IMR-90 (cell line): ENCODE measurements around the gene KLHL29. TPM values are rescaled to one million over a fixed set of nuclear protein-coding genes. Genes with fewer than 3 reads are reported as not detected.

Experiments
- ATAC-seq: fragments of 200-7000 bp; cut with Tn5 transposase; 2 replicates; pipeline ENCODE4 v1.9.1; 2020; ENCODE audit warnings: low read depth, mild to moderate bottlenecking, moderate library complexity
- BruUV-seq: library from RNA; stranded (reverse); fragments of 400-500 nt; replicated peaks from 2 replicates; lab custom pipeline; 2021; lab: Mats Ljungman, UMichigan
- CTCF ChIA-PET: fragments of 300-600 bp; formaldehyde crosslinking; extraction: SDS; loops from one replicate; lab custom pipeline; 2021; ENCODE audit warnings: antibody characterized with exemption; lab: Yijun Ruan, JAX
- POLR2A ChIA-PET: fragments of 300-600 bp; sonication (Branson Sonifier 250); formaldehyde crosslinking; loops from one replicate; lab custom pipeline; 2022; ENCODE audit warnings: antibody characterized with exemption; ENCODE audit not compliant: unreplicated experiment; lab: Charles Lee
- DNase-seq: peaks from one replicate; pipeline ENCODE4 v3.0.0; 2013
- H2AFZ ChIP-seq: replicated peaks from 2 replicates; pipeline ENCODE3; 2013; ENCODE audit warnings: low read length, mild to moderate bottlenecking; ENCODE audit not compliant: poor library complexity
- H2AK5ac ChIP-seq: 2 replicates; pipeline ENCODE4 v1.6.1; 2013; ENCODE audit warnings: low read depth, low read length, inconsistent platforms
- H2AK9ac ChIP-seq: replicated peaks from 2 replicates; pipeline ENCODE3; 2013; ENCODE audit warnings: mild to moderate bottlenecking, low read depth, low read length, moderate library complexity; ENCODE audit not compliant: poor library complexity
- H2BK120ac ChIP-seq: 2 replicates; pipeline ENCODE4 v1.6.1; 2013; ENCODE audit warnings: low read depth, low read length, inconsistent platforms
- H2BK15ac ChIP-seq: 3 replicates; pipeline ENCODE4 v1.6.1; 2013; ENCODE audit warnings: low read depth, low read length, inconsistent platforms
- H2BK20ac ChIP-seq: 2 replicates; pipeline ENCODE4 v1.6.1; 2013; ENCODE audit warnings: low read depth, mild to moderate bottlenecking, inconsistent platforms, low read length, moderate library complexity
- H2BK5ac ChIP-seq: 2 replicates; pipeline ENCODE4 v1.6.1; 2013; ENCODE audit warnings: mild to moderate bottlenecking, low read depth, low read length, inconsistent platforms; ENCODE audit not compliant: poor library complexity, severe bottlenecking
- H3K14ac ChIP-seq: replicated peaks from 2 replicates; pipeline ENCODE4 v1.6.1; 2013; ENCODE audit warnings: low read depth, low read length, inconsistent platforms
- H3K18ac ChIP-seq: 2 replicates; pipeline ENCODE4 v1.6.1; 2013; ENCODE audit warnings: low read depth, low read length, control low read depth
- H3K23ac ChIP-seq: 2 replicates; pipeline ENCODE4 v1.6.1; 2013; ENCODE audit warnings: low read depth, low read length, inconsistent platforms
- H3K27ac ChIP-seq: 2 replicates; pipeline ENCODE4 v1.5.1; 2013; ENCODE audit warnings: mild to moderate bottlenecking, control low read depth, low read length; ENCODE audit not compliant: insufficient read depth
- H3K27me3 ChIP-seq: 2 replicates; pipeline ENCODE4 v1.6.1; 2013; ENCODE audit warnings: low read length; ENCODE audit not compliant: control insufficient read depth, insufficient read depth
- H3K36me3 ChIP-seq: 2 replicates; pipeline ENCODE4 v1.6.1; 2013; ENCODE audit warnings: low read length, mixed read lengths; ENCODE audit not compliant: control insufficient read depth, insufficient read depth
- H3K4ac ChIP-seq: 2 replicates; pipeline ENCODE4 v1.6.1; 2013; ENCODE audit warnings: low read depth, low read length, inconsistent platforms
- H3K4me1 ChIP-seq: 2 replicates; pipeline ENCODE4 v1.6.1; 2013; ENCODE audit warnings: low read length, mixed read lengths; ENCODE audit not compliant: control insufficient read depth, insufficient read depth
- H3K4me2 ChIP-seq: 2 replicates; pipeline ENCODE4 v1.6.1; 2013; ENCODE audit warnings: low read depth, mild to moderate bottlenecking, control low read depth, low read length, moderate library complexity
- H3K4me3 ChIP-seq: 2 replicates; pipeline ENCODE4 v1.5.1; 2013; ENCODE audit warnings: low read depth, mild to moderate bottlenecking, control low read depth, low read length, moderate library complexity; ENCODE audit not compliant: insufficient read depth
- H3K56ac ChIP-seq: 2 replicates; pipeline ENCODE4 v1.6.1; 2013; ENCODE audit warnings: low read length, inconsistent platforms; ENCODE audit not compliant: insufficient read depth; ENCODE audit errors: extremely low read depth
- H3K79me1 ChIP-seq, 2 experiments: 2 replicates each; pipeline ENCODE4 v1.6.1; 2013; ENCODE audit warnings: low read length in 2 of 2, inconsistent platforms in 1 of 2, low read depth in 1 of 2
- H3K9ac ChIP-seq: 2 replicates; pipeline ENCODE4 v1.6.1; 2013; ENCODE audit warnings: low read depth, low read length, control low read depth
- H3K9me1 ChIP-seq: 2 replicates; pipeline ENCODE4 v1.6.1; 2013; ENCODE audit warnings: low read length, inconsistent platforms; ENCODE audit not compliant: insufficient read depth
- H3K9me3 ChIP-seq: 2 replicates; pipeline ENCODE4 v1.6.1; 2013; ENCODE audit warnings: low read length; ENCODE audit not compliant: control insufficient read depth, insufficient read depth
- H4K20me1 ChIP-seq: 2 replicates; pipeline ENCODE4 v1.6.1; 2013; ENCODE audit warnings: low read length, inconsistent platforms; ENCODE audit not compliant: insufficient read depth
- H4K5ac ChIP-seq: 2 replicates; pipeline ENCODE4 v1.6.1; 2013; ENCODE audit warnings: mild to moderate bottlenecking, low read depth, low read length, control low read depth
- H4K8ac ChIP-seq, 2 experiments: 2 replicates each; pipeline ENCODE4 v1.6.1; 2013; ENCODE audit warnings: low read depth in 2 of 2, low read length in 2 of 2, control low read depth in 1 of 2, inconsistent platforms in 1 of 2
- H4K91ac ChIP-seq: 2 replicates; pipeline ENCODE4 v1.6.1; 2013; ENCODE audit warnings: low read depth, low read length, inconsistent platforms; ENCODE audit not compliant: insufficient read depth
- BHLHE40 ChIP-seq: fragments of 150-350 bp; IDR thresholded peaks from 2 replicates; pipeline ENCODE4 v1.6.1; 2016; ENCODE audit warnings: mild to moderate bottlenecking, low read depth, low read length
- CEBPB ChIP-seq: IDR thresholded peaks from 2 replicates; pipeline ENCODE4 v1.6.1; 2012; ENCODE audit warnings: low read depth, low read length, improper control_type of control experiment
- CHD1 ChIP-seq: IDR thresholded peaks from 2 replicates; pipeline ENCODE4 v1.6.1; 2012; ENCODE audit warnings: low read depth, low read length, improper control_type of control experiment
- ELK1 ChIP-seq: fragments of 150-350 bp; IDR thresholded peaks from 2 replicates; pipeline ENCODE4 v1.6.1; 2016; ENCODE audit warnings: low read depth, mild to moderate bottlenecking, low read length, moderate library complexity, borderline replicate concordance
- FOS ChIP-seq: fragments of 150-350 bp; IDR thresholded peaks from 2 replicates; pipeline ENCODE4 v1.6.1; 2016; ENCODE audit warnings: low read depth, low read length
- MAFK ChIP-seq: IDR thresholded peaks from 2 replicates; pipeline ENCODE4 v1.6.1; 2012; ENCODE audit warnings: low read depth, low read length, improper control_type of control experiment
- MAZ ChIP-seq: IDR thresholded peaks from 2 replicates; pipeline ENCODE4 v1.6.1; 2012; ENCODE audit warnings: low read depth, mild to moderate bottlenecking, low read length, improper control_type of control experiment, moderate library complexity, borderline replicate concordance
- MXI1 ChIP-seq: IDR thresholded peaks from 2 replicates; pipeline ENCODE4 v1.6.1; 2012; ENCODE audit warnings: low read depth, mild to moderate bottlenecking, low read length, moderate library complexity, borderline replicate concordance
- NFE2L2 ChIP-seq: fragments of 150-350 bp; IDR thresholded peaks from 2 replicates; pipeline ENCODE4 v1.6.1; 2016; ENCODE audit warnings: low read depth, mild to moderate bottlenecking, low read length
- POLR2A ChIP-seq: IDR thresholded peaks from 2 replicates; pipeline ENCODE4 v1.6.1; 2012; ENCODE audit warnings: mild to moderate bottlenecking, low read depth, low read length
- RAD21 ChIP-seq: IDR thresholded peaks from 2 replicates; pipeline ENCODE4 v1.6.1; 2012; ENCODE audit warnings: low read length, improper control_type of control experiment
- RCOR1 ChIP-seq: IDR thresholded peaks from 2 replicates; pipeline ENCODE4 v1.6.1; 2012; ENCODE audit warnings: mild to moderate bottlenecking, low read length, improper control_type of control experiment; ENCODE audit not compliant: insufficient replicate concordance
- RFX5 ChIP-seq: IDR thresholded peaks from 2 replicates; pipeline ENCODE4 v1.8.0; 2012; ENCODE audit warnings: low read depth, mild to moderate bottlenecking, low read length, moderate library complexity
- SMC3 ChIP-seq: fragments of 150-350 bp; IDR thresholded peaks from 2 replicates; pipeline ENCODE4 v1.6.1; 2016; ENCODE audit warnings: low read depth, mild to moderate bottlenecking, antibody characterized with exemption, low read length, moderate library complexity
- WGBS, 2 experiments: methylation state at CpG; one replicate each; pipeline versions ENCODE4 v1.1.5 to v1.1.7; 2013; ENCODE audit warnings: missing lambda C conversion rate in 2 of 2; ENCODE audit not compliant: insufficient read length in 1 of 2; ENCODE audit errors: extremely low coverage in 2 of 2; 5-methylcytosine and 5-hydroxymethylcytosine counted together
- dilution Hi-C: fragments of 300-500 bp; cut with HindIII; formaldehyde crosslinking; loops from one replicate; pipeline ENCODE4 v1.14.3; 2018; ENCODE audit warnings: low sequenced_read_pairs; ENCODE audit not compliant: unreplicated experiment
- in situ Hi-C: fragments of 300-500 bp; cut with MboI; formaldehyde crosslinking; loops from 3 replicates; pipeline ENCODE4 v1.14.3; 2019; ENCODE audit warnings: low sequenced_read_pairs, inconsistent platforms, mixed read lengths
- intact Hi-C: fragments of 100-400 bp; cut with micrococcal nuclease; formaldehyde crosslinking; loops from 2 replicates; pipeline ENCODE4 v1.10.0; 2022
- polyA plus RNA-seq, 3 experiments: library from polyadenylated mRNA; depleted of rRNA; stranded (reverse); fragments of >200 nt; gene quantifications; 2 replicates each; pipeline ENCODE4 v1.2.3, GENCODE V29; 2012; ENCODE audit warnings: low replicate concordance in 1 of 3
- total RNA-seq: library from RNA; depleted of rRNA; stranded (reverse); fragments of >200 nt; gene quantifications from 2 replicates; pipeline ENCODE4 v1.2.3, GENCODE V29; 2012
- TF ChIP-seq, protein P1 (sequence below): fragments of 150-350 bp; IDR thresholded peaks from 2 replicates; pipeline ENCODE4 v1.6.1; 2017; ENCODE audit warnings: mild to moderate bottlenecking, antibody characterized with exemption, low read length, low read depth
- TF ChIP-seq, protein P2 (sequence below): conservative IDR thresholded peaks from 2 replicates; pipeline ENCODE4 v1.5.1; 2012; ENCODE audit warnings: mild to moderate bottlenecking, low read depth, low read length, improper control_type of control experiment

KLHL29 gene
- total and polyA plus RNA-seq, 2 of the 4 experiments (the other 2 are of a cell fraction): 2.0 to 8.0 TPM

DNA sequence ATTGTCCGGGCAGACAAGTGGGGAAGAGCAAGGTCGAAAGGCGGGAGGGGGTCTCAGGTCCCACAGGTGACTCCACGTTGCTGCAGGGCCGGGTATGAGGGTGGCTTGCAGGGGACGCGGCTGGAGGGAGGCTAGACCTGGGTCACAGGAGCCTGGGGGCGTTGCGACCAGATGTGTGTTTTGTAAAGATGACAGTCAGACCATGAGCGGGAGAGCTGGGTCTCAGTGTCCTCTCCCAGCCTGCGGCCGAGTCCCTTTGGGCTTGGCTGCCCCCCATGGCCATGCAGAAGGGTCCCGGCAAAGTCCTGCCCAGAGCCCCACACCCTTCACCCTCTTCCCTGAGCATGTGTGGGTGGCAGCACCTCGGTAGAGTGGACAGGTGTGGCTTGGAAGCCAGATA lies 302.7 kb downstream of the KLHL29 start:
- Histone ChIP-seq H3K18ac (no peak overlapping the region), H2AK5ac (no peak overlapping the region), H2BK120ac (no peak overlapping the region), H3K27me3 (no peaks in the 10 kb centered on the region), H4K91ac (no peak overlapping the region), H3K4ac (no peak overlapping the region), H3K4me2 (no peak overlapping the region), H3K27ac (no peak overlapping the region), H4K20me1 (peaks cover 4% of the 10 kb centered on the region), H3K4me3 (no peak overlapping the region), H2AFZ (no peak overlapping the region), H4K8ac (no peak overlapping the region), H3K56ac (no peak overlapping the region), H3K9me1 (no peaks in the 10 kb centered on the region), H2BK20ac (no peak overlapping the region), H3K9ac (no peak overlapping the region), H3K4me1 (no peaks in the 10 kb centered on the region), H4K5ac (no peak overlapping the region), H3K36me3 (peaks cover 28% of the 10 kb centered on the region), H2BK15ac (no peak overlapping the region), H3K23ac (no peak overlapping the region), H3K9me3 (no peaks in the 10 kb centered on the region), H2AK9ac (no peak overlapping the region), H3K79me1 (no peaks in the 10 kb centered on the region), H2BK5ac (no peak overlapping the region), H3K14ac (no peak overlapping the region)
- CTCF ChIA-PET: no interaction called here
- intact Hi-C loops (no loop called here), in situ Hi-C loops (no loop called here), dilution Hi-C loops (no loop called here)
- DNase-seq (no peak), ATAC-seq (no peak)
- no peak for TF ChIP-seq CEBPB
- no peak for TF ChIP-seq SMC3
- no peak for TF ChIP-seq NFE2L2
- TF ChIP-seq, protein P1, sequence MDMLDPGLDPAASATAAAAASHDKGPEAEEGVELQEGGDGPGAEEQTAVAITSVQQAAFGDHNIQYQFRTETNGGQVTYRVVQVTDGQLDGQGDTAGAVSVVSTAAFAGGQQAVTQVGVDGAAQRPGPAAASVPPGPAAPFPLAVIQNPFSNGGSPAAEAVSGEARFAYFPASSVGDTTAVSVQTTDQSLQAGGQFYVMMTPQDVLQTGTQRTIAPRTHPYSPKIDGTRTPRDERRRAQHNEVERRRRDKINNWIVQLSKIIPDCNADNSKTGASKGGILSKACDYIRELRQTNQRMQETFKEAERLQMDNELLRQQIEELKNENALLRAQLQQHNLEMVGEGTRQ: no peak
- no peak for TF ChIP-seq RFX5
- no peak for TF ChIP-seq CHD1
- no peak for TF ChIP-seq MAFK
- TF ChIP-seq BHLHE40: no peak
- TF ChIP-seq RAD21: no peak
- TF ChIP-seq RCOR1: no peak
- TF ChIP-seq MXI1: no peak
- TF ChIP-seq MAZ: no peak
- no peak for TF ChIP-seq ELK1
- no peak for TF ChIP-seq FOS
- TF ChIP-seq POLR2A: no peak
- TF ChIP-seq, protein P2, sequence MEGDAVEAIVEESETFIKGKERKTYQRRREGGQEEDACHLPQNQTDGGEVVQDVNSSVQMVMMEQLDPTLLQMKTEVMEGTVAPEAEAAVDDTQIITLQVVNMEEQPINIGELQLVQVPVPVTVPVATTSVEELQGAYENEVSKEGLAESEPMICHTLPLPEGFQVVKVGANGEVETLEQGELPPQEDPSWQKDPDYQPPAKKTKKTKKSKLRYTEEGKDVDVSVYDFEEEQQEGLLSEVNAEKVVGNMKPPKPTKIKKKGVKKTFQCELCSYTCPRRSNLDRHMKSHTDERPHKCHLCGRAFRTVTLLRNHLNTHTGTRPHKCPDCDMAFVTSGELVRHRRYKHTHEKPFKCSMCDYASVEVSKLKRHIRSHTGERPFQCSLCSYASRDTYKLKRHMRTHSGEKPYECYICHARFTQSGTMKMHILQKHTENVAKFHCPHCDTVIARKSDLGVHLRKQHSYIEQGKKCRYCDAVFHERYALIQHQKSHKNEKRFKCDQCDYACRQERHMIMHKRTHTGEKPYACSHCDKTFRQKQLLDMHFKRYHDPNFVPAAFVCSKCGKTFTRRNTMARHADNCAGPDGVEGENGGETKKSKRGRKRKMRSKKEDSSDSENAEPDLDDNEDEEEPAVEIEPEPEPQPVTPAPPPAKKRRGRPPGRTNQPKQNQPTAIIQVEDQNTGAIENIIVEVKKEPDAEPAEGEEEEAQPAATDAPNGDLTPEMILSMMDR: no peak
- WGBS, 2 experiments: 67% methylated on average over 3 of the region's 14 CpGs; no CpG with 5 or more reads in 1 of the 2 experiments
- POLR2A ChIA-PET: no interaction called here
- BruUV-seq: no TSS peak
